ENCODE data around the gene MT1A. TPM values are rescaled to one million over a fixed set of nuclear protein-coding genes. Genes with fewer than 3 reads are reported as not detected.
"Not testable (repeated sequence)": the region's sequence is repeated elsewhere in the genome, so short reads cannot be mapped to it uniquely, and the experiment has no call there.

Gene MT1A
- total RNA-seq, 1 donor from 2014 or later, result 0.89 TPM

GRCh38 chr16:56653218-56653617 lies 14.8 kb downstream of the MT1A start:
- no peak for DNase-seq (ENCODE audit: low read depth)

GRCh38 chr16:56657555-56658326 lies 19.3 kb downstream of the MT1A start, which contains the start of gene MT1F:
Gene MT1F (plus strand): TSS chr16:56657959. CDS start chr16:56658059, 100 bp downstream.
- DNase-seq (ENCODE audit: low read depth), result peak; percentile 82

- DNase-seq (ENCODE audit: low read depth), result no peak
These were observed 19.9 kb downstream of the MT1A start for GRCh38 chr16:56658327-56658875.

GRCh38 chr16:56662357-56663354 lies 24.2 kb downstream of the MT1A start:
- no peak for DNase-seq (ENCODE audit: low read depth)

GRCh38 chr16:56664506-56664905 lies 26.0 kb downstream of the MT1A start:
- no peak for DNase-seq (ENCODE audit: low read depth)

GRCh38 chr16:56665286-56666261 lies 27.1 kb downstream of the MT1A start:
- peak; percentile 42 for DNase-seq (ENCODE audit: low read depth)

GRCh38 chr16:56667581-56668571 lies 29.4 kb downstream of the MT1A start, which contains the start of gene MT1G:
Gene MT1G (minus strand): TSS chr16:56668065. CDS start chr16:56667993, 72 bp downstream.
- DNase-seq (ENCODE audit: low read depth), result peak; percentile 33

- DNase-seq (ENCODE audit: low read depth), result peak; percentile 25
These were observed 30.8 kb downstream of the MT1A start, which contains the start of gene MT1H for GRCh38 chr16:56669005-56669839. Gene MT1H (plus strand): TSS chr16:56669814. CDS start chr16:56669885, 71 bp downstream.

- DNase-seq (ENCODE audit: low read depth), result no peak
These were observed 31.6 kb downstream of the MT1A start for GRCh38 chr16:56669840-56670619.

GRCh38 chr16:56670620-56670934 lies 32.1 kb downstream of the MT1A start:
- DNase-seq (ENCODE audit: low read depth), result no peak

GRCh38 chr16:56671691-56672090 lies 33.2 kb downstream of the MT1A start:
- DNase-seq (ENCODE audit: low read depth), result not testable (repeated sequence)

GRCh38 chr16:56672171-56672570 lies 33.7 kb downstream of the MT1A start:
- DNase-seq (ENCODE audit: low read depth), result not testable (repeated sequence)

- DNase-seq (ENCODE audit: low read depth), result no peak
These were observed 34.5 kb downstream of the MT1A start for GRCh38 chr16:56672761-56673536.

- DNase-seq (ENCODE audit: low read depth), result peak; percentile 44
These were observed 35.5 kb downstream of the MT1A start for GRCh38 chr16:56673921-56674320.

GRCh38 chr16:56674570-56674969 lies 36.1 kb downstream of the MT1A start:
- not testable (repeated sequence) for DNase-seq (ENCODE audit: low read depth)

- no peak for DNase-seq (ENCODE audit: low read depth)
These were observed 37.3 kb downstream of the MT1A start for GRCh38 chr16:56675685-56676210.

- DNase-seq (ENCODE audit: low read depth), result no peak
These were observed 39.0 kb downstream of the MT1A start for GRCh38 chr16:56677474-56677873.

Data from renal cortical epithelial cell (primary cell).